OCI-LY1 (cell line): ENCODE measurements around the gene DYNC1I1.

Experiments used
- H2AFZ ChIP-seq: fragments of 200-600 bp; sonication (generic), shearing (Covaris generic); 2 replicates; pipeline ENCODE4 v1.6.0; 2014; ENCODE audit warnings: antibody characterized with exemption, mild to moderate bottlenecking, low read length
- H3F3A ChIP-seq: fragments of 200-600 bp; sonication (generic), shearing (Covaris generic); 2 replicates; pipeline ENCODE4 v1.6.0; 2014; ENCODE audit warnings: mild to moderate bottlenecking, antibody characterized with exemption, low read length, moderate library complexity; ENCODE audit not compliant: insufficient read depth
- H3K27ac ChIP-seq: fragments of 200-600 bp; sonication (generic); 2 replicates; pipeline ENCODE4 v1.5.1; 2014; ENCODE audit warnings: low read length, mixed run types, mild to moderate bottlenecking, low read depth; ENCODE audit not compliant: poor library complexity, severe bottlenecking
- H3K27me3 ChIP-seq: fragments of 200-600 bp; sonication (generic); 2 replicates; pipeline ENCODE4 v1.6.0; 2014; ENCODE audit warnings: antibody characterized with exemption, mild to moderate bottlenecking, low read length, moderate library complexity; ENCODE audit not compliant: insufficient read depth
- H3K36me3 ChIP-seq: fragments of 200-600 bp; sonication (generic); 2 replicates; pipeline ENCODE4 v1.6.1; 2014; ENCODE audit warnings: mild to moderate bottlenecking, antibody characterized with exemption, low read length, moderate library complexity, mixed read lengths; ENCODE audit not compliant: insufficient read depth
- H3K4me1 ChIP-seq: fragments of 200-600 bp; sonication (generic); 2 replicates; pipeline ENCODE4 v1.5.1; 2014; ENCODE audit warnings: mild to moderate bottlenecking, low read length, moderate library complexity; ENCODE audit not compliant: insufficient read depth, severe bottlenecking
- H3K4me2 ChIP-seq: fragments of 200-600 bp; sonication (generic), shearing (Covaris generic); 2 replicates; pipeline ENCODE4 v1.6.1; 2014; ENCODE audit warnings: low read length
- H3K4me3 ChIP-seq: fragments of 200-600 bp; sonication (generic); 2 replicates; pipeline ENCODE4 v1.5.1; 2014; ENCODE audit warnings: low read length, low read depth, mild to moderate bottlenecking, mixed read lengths; ENCODE audit not compliant: poor library complexity, severe bottlenecking
- H3K79me2 ChIP-seq: fragments of 200-600 bp; shearing (Covaris generic); 2 replicates; pipeline ENCODE4 v1.6.1; 2016; ENCODE audit warnings: mixed run types, low read length, mixed read lengths; ENCODE audit not compliant: insufficient read depth
- H3K9ac ChIP-seq: fragments of 200-600 bp; sonication (generic), shearing (Covaris generic); 2 replicates; pipeline ENCODE4 v1.6.1; 2014; ENCODE audit warnings: mild to moderate bottlenecking, low read length, mixed read lengths
- H3K9me2 ChIP-seq: fragments of 200-600 bp; sonication (generic), shearing (Covaris generic); 2 replicates; pipeline ENCODE4 v1.6.1; 2014; ENCODE audit warnings: low read depth, mild to moderate bottlenecking, low read length, mixed read lengths
- H3K9me3 ChIP-seq: fragments of 200-600 bp; shearing (Covaris generic); 2 replicates; pipeline ENCODE4 v1.6.1; 2014; ENCODE audit warnings: low read length, mixed read lengths
- H4K20me1 ChIP-seq: fragments of 200-600 bp; sonication (generic), shearing (Covaris generic); 2 replicates; pipeline ENCODE4 v1.6.0; 2016; ENCODE audit warnings: mild to moderate bottlenecking, low read length; ENCODE audit not compliant: insufficient read depth
- CTCF ChIP-seq: fragments of 200-600 bp; sonication (generic), shearing (Covaris generic); IDR thresholded peaks from 2 replicates; pipeline ENCODE4 v1.5.1; 2017; ENCODE audit warnings: mild to moderate bottlenecking, antibody characterized with exemption, low read length, moderate library complexity, mixed read lengths
- EZH2 ChIP-seq: fragments of 200-600 bp; sonication (generic), shearing (Covaris generic); IDR thresholded peaks from 2 replicates; pipeline ENCODE4 v1.8.0; 2017; ENCODE audit warnings: borderline replicate concordance, mixed run types, mild to moderate bottlenecking, antibody characterized with exemption, low read length, moderate library complexity, mixed read lengths

DYNC1I1 gene

DNA sequence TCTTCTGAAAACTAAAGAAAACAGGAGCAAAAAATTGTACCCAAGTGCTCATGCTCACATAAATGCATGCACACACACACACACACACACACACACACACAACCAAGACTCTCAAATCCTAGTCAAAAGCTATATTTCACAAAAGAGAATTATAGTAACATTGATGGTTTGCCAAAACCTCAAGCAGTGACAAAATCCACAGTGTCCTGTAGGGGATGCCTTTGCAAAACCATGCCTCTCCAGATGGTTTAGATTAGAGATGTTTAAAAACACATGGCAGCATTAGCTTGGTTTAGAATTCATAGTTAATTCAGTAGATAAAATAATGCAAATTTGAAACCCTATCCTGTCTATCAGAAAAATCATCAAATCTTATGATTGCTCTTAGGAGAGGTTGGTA is 232.2 kb downstream of the DYNC1I1 start:
- TF ChIP-seq EZH2 (no peak), CTCF (no peak)
- Histone ChIP-seq H3K36me3 (no peaks in the 10 kb centered on the region), H3K79me2 (no peaks in the 10 kb centered on the region), H3K4me1 (no peaks in the 10 kb centered on the region), H3K27ac (no peak overlapping the region), H3K4me3 (no peak overlapping the region), H3K27me3 (no peaks in the 10 kb centered on the region), H3F3A (no peaks in the 10 kb centered on the region), H3K9ac (no peak overlapping the region), H3K4me2 (no peak overlapping the region), H3K9me3 (no peaks in the 10 kb centered on the region), H2AFZ (no peak overlapping the region), H4K20me1 (no peaks in the 10 kb centered on the region), H3K9me2 (no peaks in the 10 kb centered on the region)

- Histone ChIP-seq H2AFZ (no peak overlapping the region), H4K20me1 (no peaks in the 10 kb centered on the region), H3K4me2 (no peak overlapping the region), H3F3A (no peaks in the 10 kb centered on the region), H3K79me2 (no peaks in the 10 kb centered on the region), H3K9ac (no peak overlapping the region), H3K27ac (no peak overlapping the region), H3K9me2 (no peaks in the 10 kb centered on the region), H3K36me3 (no peaks in the 10 kb centered on the region), H3K4me1 (no peaks in the 10 kb centered on the region), H3K9me3 (no peaks in the 10 kb centered on the region), H3K27me3 (no peaks in the 10 kb centered on the region), H3K4me3 (no peak overlapping the region)
- no peak for TF ChIP-seq CTCF
- no peak for TF ChIP-seq EZH2
These were observed 232.9 kb downstream of the DYNC1I1 start for GRCh38 chr7:96005271-96005670.

- Histone ChIP-seq H3K9ac (no peak overlapping the region), H3K9me3 (no peaks in the 10 kb centered on the region), H3K27me3 (no peaks in the 10 kb centered on the region), H3K4me2 (no peak overlapping the region), H3K4me3 (no peak overlapping the region), H4K20me1 (no peaks in the 10 kb centered on the region), H3K36me3 (no peaks in the 10 kb centered on the region), H2AFZ (no peak overlapping the region), H3F3A (no peaks in the 10 kb centered on the region), H3K9me2 (no peaks in the 10 kb centered on the region), H3K27ac (no peak overlapping the region), H3K79me2 (no peaks in the 10 kb centered on the region), H3K4me1 (no peaks in the 10 kb centered on the region)
- TF ChIP-seq EZH2 (no peak), CTCF (no peak)
These were observed 236.8 kb downstream of the DYNC1I1 start for GRCh38 chr7:96009148-96009547.
